Measurements from ENCODE around the gene CYP2A7. TPM values are rescaled to one million over a fixed set of nuclear protein-coding genes. Genes with fewer than 3 reads are reported as not detected.

Gene CYP2A7
- total and polyA plus RNA-seq, 2 donors (not counting 1 experiment from before 2014, with no cell fraction given): not detected

- Histone ChIP-seq H3K4me3 (ENCODE audit: control extremely low read depth in 1 of 5, extremely low read depth in 1 of 5, insufficient read depth in 1 of 5, low read depth in 2 of 5, low read length in 4 of 5) (peak overlapping the region in 2 of 5 experiments; percentile 60 to 64), H3K79me2 (ENCODE audit: control insufficient read depth, insufficient read depth, low read length) (no peaks in the 10 kb centered on the region), H3K4me2 (replicated peaks; ENCODE audit: low read depth, low read length, poor library complexity, severe bottlenecking) (peak overlapping the region; percentile 71), H3K9me3 (ENCODE audit: control extremely low read depth in 1 of 3, control insufficient read depth in 2 of 3, insufficient read depth in 1 of 3, low read length in 2 of 3) (peaks cover 0 to 15% (median 0%) of the 10 kb centered on the region in 3 donors), H3K36me3 (replicated peaks in 1 of 2; ENCODE audit: control extremely low read depth in 1 of 2, control insufficient read depth in 1 of 2, extremely low read depth in 1 of 2, insufficient read depth in 2 of 2, low read length in 1 of 2) (no peaks in the 10 kb centered on the region), H2AFZ (ENCODE audit: insufficient read depth, low read depth, low read length, poor library complexity, severe bottlenecking) (peak overlapping the region; percentile 69), H3K27ac (ENCODE audit: low read length in 2 of 2) (no peak overlapping the region), H3K4me1 (ENCODE audit: control insufficient read depth in 2 of 2, insufficient read depth in 2 of 2, low read length in 2 of 2) (peaks cover 5 to 16% of the 10 kb centered on the region in 2 donors), H3K27me3 (replicated peaks in 1 of 4; ENCODE audit: control extremely low read depth in 1 of 4, control insufficient read depth in 3 of 4, insufficient read depth in 4 of 4, low read length in 3 of 4) (peaks cover 0 to 16% (median 0%) of the 10 kb centered on the region in 4 experiments), H4K20me1 (ENCODE audit: control insufficient read depth, insufficient read depth, low read length, poor library complexity, severe bottlenecking) (no peaks in the 10 kb centered on the region), H3K9ac (ENCODE audit: low read length) (peak overlapping the region; percentile 71)
- no peaks in the 10 kb centered on the region for H3K9me3 Mint-ChIP-seq (ENCODE audit: insufficient read depth)
- ATAC-seq (ENCODE audit: low read depth): no peak
- peaks cover 5% of the 10 kb centered on the region for H3K4me1 Mint-ChIP-seq
- no peak overlapping the region for H3K27ac Mint-ChIP-seq
- 64% methylated on average over 4 of the region's 6 CpGs for WGBS (ENCODE audit: insufficient coverage)
- peak; percentile 66 for DNase-seq
- intact Hi-C loops (cut with micrococcal nuclease): no loop called here
- ChIA-PET CTCF (no interaction called here), POLR2A (no interaction called here)
- H3K4me3 Mint-ChIP-seq: no peak overlapping the region
- H3K27me3 Mint-ChIP-seq: peaks cover 54% of the 10 kb centered on the region
- TF ChIP-seq EZH2 (IDR thresholded peaks at IDR 0.05; ENCODE audit: borderline replicate concordance, insufficient read depth, low read depth, low read length, poor library complexity, severe bottlenecking) (no peak), CTCF (IDR thresholded peaks at IDR 0.05) (no peak)
These were observed 26.9 kb upstream of the CYP2A7 start for GRCh38 chr19:40908976-40909375.

GRCh38 chr19:40907968-40908735 is 26.1 kb upstream of the CYP2A7 start:
- peak overlapping the region; percentile 69 for H2AFZ ChIP-seq (ENCODE audit: insufficient read depth, low read depth, low read length, poor library complexity, severe bottlenecking)
- H3K9ac ChIP-seq (ENCODE audit: low read length): peak overlapping the region; percentile 71
- peaks cover 0 to 16% (median 0%) of the 10 kb centered on the region in 4 experiments for H3K27me3 ChIP-seq (replicated peaks in 1 of 4; ENCODE audit: control extremely low read depth in 1 of 4, control insufficient read depth in 3 of 4, insufficient read depth in 4 of 4, low read length in 3 of 4)
- DNase-seq: peak; percentile 71
- peak overlapping the region; percentile 45 for H3K4me3 Mint-ChIP-seq
- no peak for TF ChIP-seq EZH2 (IDR thresholded peaks at IDR 0.05; ENCODE audit: borderline replicate concordance, insufficient read depth, low read depth, low read length, poor library complexity, severe bottlenecking)
- TF ChIP-seq CTCF (IDR thresholded peaks at IDR 0.05): no peak
- intact Hi-C loops (cut with micrococcal nuclease): no loop called here
- no peak overlapping the region for H3K27ac Mint-ChIP-seq
- no peak for ATAC-seq (ENCODE audit: low read depth)
- H3K4me3 ChIP-seq (ENCODE audit: control extremely low read depth in 1 of 5, extremely low read depth in 1 of 5, insufficient read depth in 1 of 5, low read depth in 2 of 5, low read length in 4 of 5): peak overlapping the region in 4 of 5 experiments; percentile 13 to 64 (median 38)
- no peaks in the 10 kb centered on the region for H3K36me3 ChIP-seq (replicated peaks in 1 of 2; ENCODE audit: control extremely low read depth in 1 of 2, control insufficient read depth in 1 of 2, extremely low read depth in 1 of 2, insufficient read depth in 2 of 2, low read length in 1 of 2)
- H3K9me3 Mint-ChIP-seq (ENCODE audit: insufficient read depth): no peaks in the 10 kb centered on the region
- peaks cover 0 to 15% (median 0%) of the 10 kb centered on the region in 3 donors for H3K9me3 ChIP-seq (ENCODE audit: control extremely low read depth in 1 of 3, control insufficient read depth in 2 of 3, insufficient read depth in 1 of 3, low read length in 2 of 3)
- H3K4me1 Mint-ChIP-seq: peaks cover 5% of the 10 kb centered on the region
- H4K20me1 ChIP-seq (ENCODE audit: control insufficient read depth, insufficient read depth, low read length, poor library complexity, severe bottlenecking): no peaks in the 10 kb centered on the region
- ChIA-PET POLR2A (no interaction called here), CTCF (no interaction called here)
- peak overlapping the region; percentile 71 for H3K4me2 ChIP-seq (replicated peaks; ENCODE audit: low read depth, low read length, poor library complexity, severe bottlenecking)
- peaks cover 55% of the 10 kb centered on the region for H3K27me3 Mint-ChIP-seq
- H3K27ac ChIP-seq (ENCODE audit: low read length in 2 of 2): no peak overlapping the region
- peaks cover 5 to 16% of the 10 kb centered on the region in 2 donors for H3K4me1 ChIP-seq (ENCODE audit: control insufficient read depth in 2 of 2, insufficient read depth in 2 of 2, low read length in 2 of 2)
- no peaks in the 10 kb centered on the region for H3K79me2 ChIP-seq (ENCODE audit: control insufficient read depth, insufficient read depth, low read length)
- 19% methylated on average over 12 of the region's 21 CpGs for WGBS (ENCODE audit: insufficient coverage)
